ENCODE results near the gene ANKRD24. TPM values are rescaled to one million over a fixed set of nuclear protein-coding genes. Genes with fewer than 3 reads are reported as not detected.
"Not testable (repeated sequence)": the region's sequence is repeated elsewhere in the genome, so short reads cannot be mapped to it uniquely, and the experiment has no call there.

Gene ANKRD24
- total and polyA plus RNA-seq, 3 donors from 2014 or later = 16.5 to 21.1 (median 20.4) TPM

DNA sequence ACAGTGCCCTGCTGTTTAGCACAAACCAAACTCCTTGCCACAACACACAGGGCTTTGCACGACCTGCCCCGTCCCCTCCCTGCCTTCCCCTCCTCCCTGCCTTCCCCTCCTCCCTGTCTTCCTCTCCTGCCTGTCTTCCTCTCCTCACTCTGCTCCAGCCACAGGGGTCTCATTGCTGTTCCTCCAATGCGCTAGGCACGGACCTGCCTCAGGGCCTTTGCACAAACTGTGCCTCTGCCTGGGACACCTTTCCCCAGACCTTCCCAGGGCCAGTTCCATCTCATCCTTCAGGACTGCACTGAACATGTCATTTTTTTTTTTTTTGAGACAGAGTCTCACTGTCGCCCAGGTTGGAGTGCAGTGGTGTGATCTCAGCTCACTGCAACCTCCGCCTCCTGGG is 30.9 kb upstream of the ANKRD24 start:
- no peak for DNase-seq
- TF ChIP-seq POLR2A (IDR thresholded peaks at IDR 0.05) = no peak
- TF ChIP-seq, protein P1, sequence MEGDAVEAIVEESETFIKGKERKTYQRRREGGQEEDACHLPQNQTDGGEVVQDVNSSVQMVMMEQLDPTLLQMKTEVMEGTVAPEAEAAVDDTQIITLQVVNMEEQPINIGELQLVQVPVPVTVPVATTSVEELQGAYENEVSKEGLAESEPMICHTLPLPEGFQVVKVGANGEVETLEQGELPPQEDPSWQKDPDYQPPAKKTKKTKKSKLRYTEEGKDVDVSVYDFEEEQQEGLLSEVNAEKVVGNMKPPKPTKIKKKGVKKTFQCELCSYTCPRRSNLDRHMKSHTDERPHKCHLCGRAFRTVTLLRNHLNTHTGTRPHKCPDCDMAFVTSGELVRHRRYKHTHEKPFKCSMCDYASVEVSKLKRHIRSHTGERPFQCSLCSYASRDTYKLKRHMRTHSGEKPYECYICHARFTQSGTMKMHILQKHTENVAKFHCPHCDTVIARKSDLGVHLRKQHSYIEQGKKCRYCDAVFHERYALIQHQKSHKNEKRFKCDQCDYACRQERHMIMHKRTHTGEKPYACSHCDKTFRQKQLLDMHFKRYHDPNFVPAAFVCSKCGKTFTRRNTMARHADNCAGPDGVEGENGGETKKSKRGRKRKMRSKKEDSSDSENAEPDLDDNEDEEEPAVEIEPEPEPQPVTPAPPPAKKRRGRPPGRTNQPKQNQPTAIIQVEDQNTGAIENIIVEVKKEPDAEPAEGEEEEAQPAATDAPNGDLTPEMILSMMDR (IDR thresholded peaks at IDR 0.05) = no peak
- Histone ChIP-seq H3K9me3 (no peaks in the 10 kb centered on the region), H3K4me3 (no peak overlapping the region), H3K27ac (no peak overlapping the region), H3K4me1 (no peaks in the 10 kb centered on the region), H3K36me3 (ENCODE audit: low read depth, missing control alignments) (no peaks in the 10 kb centered on the region), H3K27me3 (no peaks in the 10 kb centered on the region)
- 76 to 78% methylated on average over 6 of the region's 6 CpGs for WGBS, 2 donors
- intact Hi-C loops (cut with DNase I; ENCODE audit: low total_unique reads) = no loop called here

DNA sequence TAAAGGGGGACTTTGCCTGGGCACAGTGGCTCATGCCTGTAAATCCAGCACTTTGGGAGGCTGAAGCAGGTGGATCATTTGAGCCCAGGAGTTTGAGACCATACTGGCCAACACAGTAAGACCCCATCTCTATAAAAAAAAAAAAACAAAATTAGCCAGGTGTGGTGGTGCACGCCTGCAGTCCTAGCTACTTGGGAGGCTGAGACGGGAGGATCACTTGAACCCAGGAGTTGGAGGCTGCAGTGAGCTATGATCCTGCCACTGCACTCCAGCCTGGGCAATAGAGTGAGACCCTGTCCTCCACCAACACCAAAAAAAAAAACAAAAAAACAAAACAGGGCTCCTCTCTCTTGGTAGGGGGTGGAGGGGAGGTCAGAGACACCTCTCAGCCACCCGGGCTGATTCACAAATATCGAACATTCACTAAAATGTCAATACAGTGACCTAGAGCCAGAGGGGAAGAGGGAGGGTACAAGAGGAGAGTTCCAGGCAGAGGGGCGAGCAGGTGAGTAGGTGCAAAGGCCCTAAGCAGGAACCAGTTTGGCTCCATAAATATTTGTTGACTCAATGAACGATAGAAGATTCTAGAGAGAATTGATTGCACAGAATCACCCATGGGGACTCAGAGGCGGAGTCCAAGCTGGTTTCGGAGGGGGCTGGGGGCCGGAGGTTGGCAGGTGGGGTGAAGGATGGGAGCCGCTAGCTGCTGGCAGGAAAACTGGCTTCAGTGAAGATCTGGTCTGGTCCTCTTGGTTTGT is 30.1 kb upstream of the ANKRD24 start:
- Histone ChIP-seq H3K27me3 (no peaks in the 10 kb centered on the region), H3K4me1 (no peaks in the 10 kb centered on the region), H3K9me3 (no peaks in the 10 kb centered on the region), H3K4me3 (no peak overlapping the region), H3K36me3 (ENCODE audit: low read depth, missing control alignments) (no peaks in the 10 kb centered on the region), H3K27ac (no peak overlapping the region)
- intact Hi-C loops (cut with DNase I; ENCODE audit: low total_unique reads) = no loop called here
- TF ChIP-seq, protein P1 (IDR thresholded peaks at IDR 0.05) = no peak
- TF ChIP-seq POLR2A (IDR thresholded peaks at IDR 0.05) = no peak
- WGBS, 2 donors = 80 to 83% methylated on average over 10 of the region's 10 CpGs
- no peak for DNase-seq

DNA sequence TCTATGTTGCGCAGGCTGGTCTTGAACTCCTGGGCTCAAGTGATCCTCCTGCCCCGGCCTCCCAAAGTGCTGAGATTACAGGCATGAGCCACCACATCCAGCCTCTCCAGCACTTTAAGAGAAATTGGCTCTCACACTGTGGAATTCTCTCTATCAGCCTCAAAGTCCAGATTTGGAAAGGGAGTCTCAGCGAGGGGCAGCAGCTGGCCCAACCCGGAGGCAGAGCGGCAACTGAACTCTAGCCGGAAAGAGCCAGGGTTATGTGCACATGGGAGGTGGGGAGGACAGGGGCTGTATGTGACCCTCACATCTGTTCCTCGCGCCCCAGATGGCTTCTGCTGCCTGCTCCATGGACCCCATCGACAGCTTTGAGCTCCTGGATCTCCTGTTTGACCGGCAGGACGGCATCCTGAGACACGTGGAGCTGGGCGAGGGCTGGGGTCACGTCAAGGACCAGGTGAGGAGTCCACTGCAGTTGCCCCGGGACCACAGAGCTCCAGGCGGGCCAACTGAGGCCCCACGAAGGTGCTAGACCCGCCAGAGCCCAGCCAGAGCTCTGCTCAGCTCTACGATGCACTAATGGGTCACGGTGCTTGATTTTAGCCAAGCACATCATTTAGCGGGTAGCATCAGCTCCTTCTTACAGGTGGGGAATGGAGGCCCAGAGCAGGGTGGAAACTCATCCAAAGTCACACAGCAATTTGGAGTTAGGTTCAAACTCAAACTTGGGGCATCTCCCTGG is 27.7 kb upstream of the ANKRD24 start:
- no peak for DNase-seq
- H3K9me3 ChIP-seq = no peaks in the 10 kb centered on the region
- no peaks in the 10 kb centered on the region for H3K27me3 ChIP-seq
- no peaks in the 10 kb centered on the region for H3K36me3 ChIP-seq (ENCODE audit: low read depth, missing control alignments)
- intact Hi-C loops (cut with DNase I; ENCODE audit: low total_unique reads) = no loop called here
- H3K4me3 ChIP-seq = no peak overlapping the region
- no peaks in the 10 kb centered on the region for H3K4me1 ChIP-seq
- no peak overlapping the region for H3K27ac ChIP-seq
- TF ChIP-seq, protein P1 (IDR thresholded peaks at IDR 0.05) = no peak
- TF ChIP-seq POLR2A (IDR thresholded peaks at IDR 0.05) = no peak
- WGBS, 2 donors = 77 to 82% methylated on average over 14 to 16 of the region's 21 CpGs

DNA sequence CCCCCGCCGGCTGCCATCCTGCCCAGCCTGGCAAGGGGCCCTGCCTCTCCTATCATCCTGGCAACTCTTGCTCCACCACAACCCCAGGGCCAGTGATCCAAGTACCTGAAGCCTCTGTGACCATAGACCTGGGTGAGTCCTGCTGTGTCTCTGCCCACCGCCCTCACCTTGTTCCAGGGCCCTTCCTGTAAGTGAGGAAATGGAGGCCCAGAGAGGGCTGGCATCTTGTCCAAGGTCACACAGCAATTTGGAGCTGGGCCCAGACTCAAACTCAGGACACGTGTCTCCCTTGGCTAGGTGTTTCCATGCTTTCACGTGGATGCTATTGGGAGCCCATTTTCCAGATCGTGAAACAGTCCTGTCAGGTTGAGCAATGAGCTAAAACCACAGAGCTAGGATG is 25.3 kb upstream of the ANKRD24 start:
- intact Hi-C loops (cut with DNase I; ENCODE audit: low total_unique reads) = no loop called here
- 60 to 67% methylated on average over 6 of the region's 6 CpGs for WGBS, 2 donors
- no peak overlapping the region for H3K4me3 ChIP-seq
- H3K27ac ChIP-seq = no peak overlapping the region
- no peaks in the 10 kb centered on the region for H3K27me3 ChIP-seq
- H3K4me1 ChIP-seq = no peaks in the 10 kb centered on the region
- H3K9me3 ChIP-seq = no peaks in the 10 kb centered on the region
- no peaks in the 10 kb centered on the region for H3K36me3 ChIP-seq (ENCODE audit: low read depth, missing control alignments)
- TF ChIP-seq, protein P1 (IDR thresholded peaks at IDR 0.05) = no peak
- no peak for TF ChIP-seq POLR2A (IDR thresholded peaks at IDR 0.05)
- DNase-seq = no peak

DNA sequence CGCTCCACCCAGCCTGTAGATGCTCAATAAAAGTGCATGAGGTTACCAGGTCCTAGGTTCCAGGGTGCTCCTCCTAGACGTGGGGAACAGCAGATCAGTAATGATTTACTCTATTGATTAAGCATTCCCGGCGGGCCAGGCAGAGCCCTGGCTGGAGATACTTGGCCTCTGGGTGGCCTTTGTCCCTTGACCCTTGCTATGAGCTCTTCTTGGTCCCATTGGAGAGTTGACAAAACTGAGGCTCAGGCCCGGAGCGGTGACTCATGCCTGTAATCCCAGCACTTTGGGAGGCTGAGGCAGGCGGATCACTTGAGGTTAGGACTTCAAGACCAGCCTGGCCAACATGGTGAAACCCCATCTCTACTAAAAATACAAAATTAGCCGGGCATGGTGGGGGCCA is 24.5 kb upstream of the ANKRD24 start:
- H3K9me3 ChIP-seq; H3K27ac ChIP-seq; H3K4me3 ChIP-seq; H3K36me3 ChIP-seq (ENCODE audit: low read depth, missing control alignments); intact Hi-C loops (cut with DNase I; ENCODE audit: low total_unique reads); DNase-seq; H3K27me3 ChIP-seq; H3K4me1 ChIP-seq: not testable (repeated sequence)
- 74 to 83% methylated on average over 5 to 6 of the region's 8 CpGs for WGBS, 2 donors

All from testis (tissue), 3 donors.